DMS79 (cell line): Measurements from ENCODE around the gene MR1.
"Not testable (repeated sequence)": the region's sequence is repeated elsewhere in the genome, so short reads cannot be mapped to it uniquely, and the experiment has no call there.

ENCODE experiments used
- DNase-seq: peaks from one replicate; lab custom pipeline; 2025; lab: John Stamatoyannopoulos, UW

Gene MR1

GRCh38 chr1:181032535-181032934, 1.2 kb upstream of the MR1 start:
- DNase-seq = no peak

GRCh38 chr1:181033128-181033798, 520 bp upstream of the MR1 start:
- no peak for DNase-seq

DNA sequence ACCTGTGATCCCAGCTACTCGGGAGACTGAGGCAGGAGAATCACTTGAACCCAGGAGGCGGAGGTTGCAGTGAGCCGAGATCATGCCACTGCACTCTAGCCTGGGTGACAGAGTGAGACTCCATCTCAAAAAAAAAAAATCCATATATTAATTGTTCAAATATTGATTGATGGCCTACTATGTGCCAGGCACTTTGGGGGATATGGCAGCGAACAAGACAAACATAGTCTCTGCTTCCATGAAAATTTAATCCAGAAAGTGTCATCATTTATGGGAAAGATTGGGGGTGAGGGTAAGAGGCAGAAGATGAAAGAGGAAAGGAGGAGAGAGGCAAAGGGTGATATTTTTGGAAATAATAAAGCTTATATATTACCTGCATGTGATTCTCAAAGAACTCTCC, 1.4 kb downstream of the MR1 start:
- DNase-seq = not testable (repeated sequence)

- no peak for DNase-seq
Observed at GRCh38 chr1:181036107-181036836, 2.5 kb downstream of the MR1 start.

DNA sequence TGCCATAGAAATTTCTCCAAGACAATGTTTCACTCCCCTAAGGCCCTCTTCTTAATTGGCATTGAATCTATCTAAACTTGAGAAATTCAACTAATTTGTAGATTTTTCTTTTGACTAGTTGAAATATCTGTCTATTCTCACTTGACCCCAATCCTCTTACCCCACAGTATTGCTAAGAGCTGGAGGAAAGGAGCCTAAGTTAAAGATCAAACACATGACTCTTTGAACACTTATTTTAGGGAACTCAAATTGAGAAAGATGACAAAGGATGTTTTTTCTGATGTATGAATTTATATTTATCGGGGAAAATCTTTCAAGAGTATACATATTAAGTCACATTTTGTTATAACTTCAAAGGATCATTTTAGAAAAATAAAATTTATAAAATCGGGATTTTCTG, 3.6 kb downstream of the MR1 start:
- no peak for DNase-seq

DNA sequence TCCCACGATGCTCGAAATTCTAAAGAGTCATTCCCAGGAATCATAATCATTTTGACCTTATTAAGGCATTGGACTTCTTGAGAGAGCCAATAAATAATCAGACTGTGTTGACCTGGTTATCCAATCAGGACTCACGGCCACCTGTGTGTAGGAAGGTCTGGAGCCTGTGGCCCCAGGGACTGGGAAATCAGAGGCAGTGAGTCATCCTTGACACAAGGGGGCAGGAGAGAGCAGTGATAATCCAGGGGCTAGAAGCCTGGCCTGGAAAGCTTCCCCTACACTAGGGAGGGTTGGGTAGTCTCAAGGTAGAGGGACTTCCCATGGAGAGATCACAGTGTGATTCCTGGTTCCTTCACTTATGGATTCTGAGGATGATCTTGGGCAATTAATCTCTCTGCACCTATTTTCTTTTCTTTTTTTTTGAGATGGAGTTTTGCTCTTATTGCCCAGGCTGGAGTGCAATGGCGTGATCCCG, 4.7 kb downstream of the MR1 start:
- peak; percentile 6 for DNase-seq

DNA sequence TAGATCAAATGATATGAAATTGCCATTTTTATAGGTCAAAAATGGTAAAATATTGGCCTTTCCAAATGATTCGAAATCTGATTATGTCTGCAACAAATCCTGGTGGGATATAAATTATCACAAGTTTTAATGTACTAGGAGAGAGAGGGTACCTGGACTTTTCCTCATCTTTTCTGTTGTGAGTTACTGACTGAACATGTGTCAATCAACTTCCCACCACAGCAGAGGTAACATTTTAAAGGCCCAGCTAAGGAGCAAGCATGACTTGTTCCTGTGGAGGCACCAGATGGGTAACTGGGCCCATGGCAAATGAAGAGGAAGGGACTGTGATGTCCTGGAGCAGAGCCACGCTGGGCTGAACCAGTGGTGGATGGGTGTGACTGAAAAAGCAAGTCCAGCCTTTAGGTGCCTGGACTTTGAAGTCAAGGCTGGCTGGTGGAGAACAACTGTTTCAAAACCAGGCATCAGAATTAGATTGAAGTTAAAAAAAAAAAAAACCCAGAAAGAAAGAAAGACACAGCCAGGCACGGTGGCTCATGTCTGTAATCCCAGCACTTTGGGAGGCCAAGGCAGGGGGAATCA, 6.6 kb downstream of the MR1 start:
- DNase-seq = no peak

DNA sequence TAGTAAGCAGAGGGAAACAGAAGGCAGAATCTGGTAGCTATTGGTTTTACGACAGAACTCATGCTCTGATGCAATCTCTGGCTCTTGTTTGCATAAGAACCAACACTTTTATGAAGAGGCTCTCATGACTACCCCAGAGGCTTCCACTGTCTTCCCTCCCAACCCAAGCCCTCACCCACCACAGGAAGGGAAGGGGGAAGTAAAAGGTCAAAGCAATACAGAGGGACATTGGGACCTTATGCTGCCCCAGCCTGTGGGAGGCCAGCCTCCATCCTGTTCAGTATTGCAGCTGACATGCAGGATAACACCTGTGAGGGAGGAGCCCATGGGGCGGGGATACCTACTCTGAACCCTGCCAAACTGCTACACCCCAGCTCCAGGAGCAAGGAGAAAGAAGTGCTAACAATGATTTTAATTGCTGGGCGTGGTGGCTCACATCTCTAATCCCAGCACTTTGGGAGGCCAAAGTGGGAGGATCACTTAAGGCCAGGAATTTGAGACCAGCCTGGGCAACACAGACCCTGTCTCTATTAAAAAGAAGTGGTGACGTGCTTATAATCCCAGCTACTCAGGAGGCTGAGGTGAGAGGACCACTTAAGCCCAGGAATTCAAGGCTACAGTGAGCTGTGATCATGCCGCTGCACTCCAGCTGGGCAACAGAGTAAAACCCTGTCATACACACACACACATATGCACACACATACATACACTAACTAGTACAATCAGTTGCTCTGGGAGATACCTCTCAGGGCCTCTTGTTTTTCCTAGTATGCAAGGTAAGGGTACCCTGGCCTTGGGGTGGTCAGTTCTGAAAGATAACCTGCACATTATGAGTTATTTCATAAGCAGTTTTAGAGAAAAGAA, 9.5 kb downstream of the MR1 start:
- DNase-seq = peak; percentile 77

GRCh38 chr1:181044449-181044966, 10.7 kb downstream of the MR1 start:
- DNase-seq = peak; percentile 72

DNA sequence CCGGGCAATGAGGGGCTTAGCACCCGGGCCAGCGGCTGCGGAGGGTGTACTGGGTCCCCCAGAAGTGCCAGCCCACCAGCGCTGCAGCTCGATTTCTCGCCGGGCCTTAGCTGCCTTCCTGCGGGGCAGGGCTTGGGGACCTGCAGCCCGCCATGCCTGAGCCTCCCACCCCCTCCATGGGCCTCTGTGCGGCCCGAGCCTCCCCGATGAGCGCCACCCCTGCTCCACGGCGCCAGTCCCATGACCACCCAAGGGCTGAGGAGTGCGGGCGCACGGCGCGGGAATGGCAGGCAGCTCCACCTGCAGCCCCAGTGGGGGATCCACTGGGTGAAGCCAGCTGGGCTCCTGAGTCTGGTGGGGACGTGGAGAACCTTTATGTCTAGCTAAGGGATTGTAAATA, 12.2 kb downstream of the MR1 start:
- not testable (repeated sequence) for DNase-seq

GRCh38 chr1:181049378-181049777, 15.6 kb downstream of the MR1 start:
- DNase-seq = no peak

DNA sequence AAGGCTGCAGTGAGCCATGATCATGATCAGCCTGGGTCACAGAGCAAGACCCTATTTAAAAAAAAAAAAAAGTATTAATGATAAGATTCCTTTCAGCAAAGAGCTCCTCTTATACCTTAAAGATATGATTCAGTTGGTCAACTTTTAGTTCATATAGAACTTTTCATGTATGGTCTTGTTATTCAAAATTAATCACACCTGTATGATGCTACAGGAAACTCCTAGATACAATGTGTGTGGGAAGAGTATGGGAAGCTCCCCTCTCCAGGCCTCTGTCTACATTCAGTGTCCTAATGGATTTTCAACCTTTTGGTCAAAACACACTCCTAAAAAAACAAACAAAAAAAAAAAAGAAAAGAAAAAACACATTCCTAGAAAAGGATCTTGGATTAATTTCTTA, 17.1 kb downstream of the MR1 start:
- DNase-seq = no peak

DNA sequence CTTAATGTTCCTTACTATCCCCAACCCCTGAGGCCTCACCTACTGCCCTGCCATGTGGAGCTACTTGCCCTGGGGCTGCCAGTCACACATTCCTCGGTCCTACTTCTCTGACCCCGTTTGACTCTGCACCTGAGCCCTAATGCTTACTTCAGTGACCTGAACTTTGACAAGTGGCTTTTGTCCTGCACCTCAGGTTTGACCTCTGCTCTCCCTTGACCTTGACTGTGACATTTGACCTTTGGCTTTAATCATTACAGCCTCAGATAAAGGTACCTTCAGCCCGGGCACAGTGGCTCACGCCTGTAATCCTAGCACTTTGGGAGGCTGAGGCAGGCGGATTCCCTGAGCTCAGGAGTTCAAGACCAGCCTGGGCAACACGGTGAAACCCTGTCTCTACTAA, 22.8 kb downstream of the MR1 start:
- DNase-seq = no peak

- no peak for DNase-seq
Observed at GRCh38 chr1:181057079-181057478, 23.3 kb downstream of the MR1 start.

DNA sequence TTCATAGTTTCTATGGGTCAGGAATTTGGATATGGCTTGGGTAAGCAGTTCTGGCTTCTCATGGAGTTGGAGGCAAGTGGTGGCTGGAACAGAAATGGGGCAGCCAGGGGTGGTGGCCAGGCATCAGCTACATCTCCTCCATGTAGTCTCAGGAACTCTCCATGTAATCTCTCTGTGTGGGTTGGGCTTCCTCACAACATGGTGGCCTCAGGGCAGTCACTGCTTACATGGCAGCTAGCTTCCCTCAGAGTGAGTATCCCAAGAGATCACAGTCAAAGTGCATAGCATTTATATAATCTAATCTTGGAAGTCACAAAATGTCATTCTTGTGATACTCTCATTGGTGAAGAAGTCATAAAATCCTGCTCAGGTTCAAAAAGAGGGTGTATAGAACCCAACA, 25.7 kb downstream of the MR1 start:
- DNase-seq = no peak

GRCh38 chr1:181060066-181060465, 26.3 kb downstream of the MR1 start:
- no peak for DNase-seq

GRCh38 chr1:181060947-181061346, 27.2 kb downstream of the MR1 start:
- not testable (repeated sequence) for DNase-seq

GRCh38 chr1:181061487-181061886, 27.7 kb downstream of the MR1 start:
- no peak for DNase-seq

GRCh38 chr1:181061891-181062835, 28.4 kb downstream of the MR1 start:
- DNase-seq = no peak

DNA sequence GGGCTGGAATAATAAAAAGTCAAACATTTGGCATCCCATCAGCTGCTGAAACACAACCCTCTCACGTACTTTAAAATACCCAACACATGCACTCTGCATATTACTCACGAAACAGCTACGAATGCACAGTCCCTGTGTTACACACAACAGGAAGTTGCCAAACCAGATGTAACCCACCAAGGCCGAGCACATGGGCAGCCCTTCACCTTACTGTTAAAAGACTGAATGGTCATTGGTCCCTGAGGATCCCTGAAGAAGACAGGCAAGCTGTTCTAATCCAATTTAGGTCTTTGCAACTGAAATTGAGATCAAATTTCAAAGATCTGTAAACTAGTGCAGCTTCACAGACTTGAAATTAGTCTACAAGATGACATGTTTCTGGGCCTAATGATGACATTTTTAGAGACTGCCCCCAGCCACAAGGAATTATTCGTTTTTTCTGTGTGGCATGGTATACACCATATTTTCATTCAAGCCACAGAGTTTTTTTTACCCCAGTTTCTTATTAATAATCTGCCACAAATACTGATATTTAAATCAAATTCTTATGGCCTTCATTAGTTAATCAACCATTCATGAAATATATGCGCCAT, 29.1 kb downstream of the MR1 start:
- DNase-seq = no peak
